ENCODE results near the gene BICC1.

- TF ChIP-seq POLR2A (IDR thresholded peaks at IDR 0.05) (no peak), EP300 (IDR thresholded peaks at IDR 0.05) (no peak)
- TF ChIP-seq, protein P1, sequence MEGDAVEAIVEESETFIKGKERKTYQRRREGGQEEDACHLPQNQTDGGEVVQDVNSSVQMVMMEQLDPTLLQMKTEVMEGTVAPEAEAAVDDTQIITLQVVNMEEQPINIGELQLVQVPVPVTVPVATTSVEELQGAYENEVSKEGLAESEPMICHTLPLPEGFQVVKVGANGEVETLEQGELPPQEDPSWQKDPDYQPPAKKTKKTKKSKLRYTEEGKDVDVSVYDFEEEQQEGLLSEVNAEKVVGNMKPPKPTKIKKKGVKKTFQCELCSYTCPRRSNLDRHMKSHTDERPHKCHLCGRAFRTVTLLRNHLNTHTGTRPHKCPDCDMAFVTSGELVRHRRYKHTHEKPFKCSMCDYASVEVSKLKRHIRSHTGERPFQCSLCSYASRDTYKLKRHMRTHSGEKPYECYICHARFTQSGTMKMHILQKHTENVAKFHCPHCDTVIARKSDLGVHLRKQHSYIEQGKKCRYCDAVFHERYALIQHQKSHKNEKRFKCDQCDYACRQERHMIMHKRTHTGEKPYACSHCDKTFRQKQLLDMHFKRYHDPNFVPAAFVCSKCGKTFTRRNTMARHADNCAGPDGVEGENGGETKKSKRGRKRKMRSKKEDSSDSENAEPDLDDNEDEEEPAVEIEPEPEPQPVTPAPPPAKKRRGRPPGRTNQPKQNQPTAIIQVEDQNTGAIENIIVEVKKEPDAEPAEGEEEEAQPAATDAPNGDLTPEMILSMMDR (IDR thresholded peaks at IDR 0.05): no peak
These were observed 47.0 kb upstream of the BICC1 start for GRCh38 chr10:58465629-58466028.
